ENCODE data around the gene ARTN. TPM values are rescaled to one million over a fixed set of nuclear protein-coding genes. Genes with fewer than 3 reads are reported as not detected.

The ARTN gene
- total and polyA plus RNA-seq, 7 donors, result 0.05 to 0.79 (median 0.43) TPM; not detected in 1

DNA sequence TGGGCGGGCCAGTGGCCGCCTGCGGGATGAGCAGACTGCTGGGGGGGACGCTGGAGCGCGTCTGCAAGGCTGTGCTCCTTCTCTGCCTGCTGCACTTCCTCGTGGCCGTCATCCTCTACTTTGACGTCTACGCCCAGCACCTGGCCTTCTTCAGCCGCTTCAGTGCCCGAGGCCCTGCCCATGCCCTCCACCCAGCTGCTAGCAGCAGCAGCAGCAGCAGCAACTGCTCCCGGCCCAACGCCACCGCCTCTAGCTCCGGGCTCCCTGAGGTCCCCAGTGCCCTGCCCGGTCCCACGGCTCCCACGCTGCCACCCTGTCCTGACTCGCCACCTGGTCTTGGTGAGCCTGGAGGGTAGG lies 47.5 kb downstream of the ARTN start:
- Histone ChIP-seq H3K9me3 (no peaks in the 10 kb centered on the region), H3K4me1 (peaks cover 20% of the 10 kb centered on the region), H3K4me3 (no peak overlapping the region), H3K27ac (no peak overlapping the region), H3K36me3 (ENCODE audit: insufficient read depth in 1 of 2, low read depth in 1 of 2) (peaks cover 0 to 48% of the 10 kb centered on the region in 2 donors), H3K27me3 (ENCODE audit: insufficient read depth in 3 of 3, low read length in 2 of 3) (no peaks in the 10 kb centered on the region)
- DNase-seq (no peak), ATAC-seq (no peak)
- intact Hi-C loops (cut with DNase I), result no loop called here
- WGBS, 3 donors, result 87 to 88% (median 88%) methylated on average over 19 to 20 of the region's 20 CpGs
- TF ChIP-seq, protein P1, sequence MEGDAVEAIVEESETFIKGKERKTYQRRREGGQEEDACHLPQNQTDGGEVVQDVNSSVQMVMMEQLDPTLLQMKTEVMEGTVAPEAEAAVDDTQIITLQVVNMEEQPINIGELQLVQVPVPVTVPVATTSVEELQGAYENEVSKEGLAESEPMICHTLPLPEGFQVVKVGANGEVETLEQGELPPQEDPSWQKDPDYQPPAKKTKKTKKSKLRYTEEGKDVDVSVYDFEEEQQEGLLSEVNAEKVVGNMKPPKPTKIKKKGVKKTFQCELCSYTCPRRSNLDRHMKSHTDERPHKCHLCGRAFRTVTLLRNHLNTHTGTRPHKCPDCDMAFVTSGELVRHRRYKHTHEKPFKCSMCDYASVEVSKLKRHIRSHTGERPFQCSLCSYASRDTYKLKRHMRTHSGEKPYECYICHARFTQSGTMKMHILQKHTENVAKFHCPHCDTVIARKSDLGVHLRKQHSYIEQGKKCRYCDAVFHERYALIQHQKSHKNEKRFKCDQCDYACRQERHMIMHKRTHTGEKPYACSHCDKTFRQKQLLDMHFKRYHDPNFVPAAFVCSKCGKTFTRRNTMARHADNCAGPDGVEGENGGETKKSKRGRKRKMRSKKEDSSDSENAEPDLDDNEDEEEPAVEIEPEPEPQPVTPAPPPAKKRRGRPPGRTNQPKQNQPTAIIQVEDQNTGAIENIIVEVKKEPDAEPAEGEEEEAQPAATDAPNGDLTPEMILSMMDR (IDR thresholded peaks at IDR 0.05), result no peak

DNA sequence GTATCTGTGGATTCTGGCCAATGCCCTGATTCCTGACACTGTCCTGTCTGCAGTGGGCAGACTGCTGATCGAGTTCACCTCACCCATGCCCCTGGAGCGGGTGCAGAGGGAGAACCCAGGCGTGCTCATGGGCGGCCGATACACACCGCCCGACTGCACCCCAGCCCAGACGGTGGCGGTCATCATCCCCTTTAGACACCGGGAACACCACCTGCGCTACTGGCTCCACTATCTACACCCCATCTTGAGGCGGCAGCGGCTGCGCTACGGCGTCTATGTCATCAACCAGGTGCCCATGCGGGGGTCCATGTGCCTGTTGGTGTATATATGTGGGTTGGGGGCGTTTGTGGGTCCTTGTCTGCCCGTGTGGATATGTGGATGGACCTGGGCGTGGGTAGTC lies 48.0 kb downstream of the ARTN start:
- H3K27me3 ChIP-seq (ENCODE audit: insufficient read depth in 3 of 3, low read length in 2 of 3), result no peaks in the 10 kb centered on the region
- intact Hi-C loops (cut with DNase I), result no loop called here
- DNase-seq (no peak), ATAC-seq (no peak)
- H3K27ac ChIP-seq, result no peak overlapping the region
- H3K4me3 ChIP-seq, result no peak overlapping the region
- H3K4me1 ChIP-seq, result peaks cover 15% of the 10 kb centered on the region
- 94 to 97% (median 95%) methylated on average over 20 of the region's 20 CpGs for WGBS, 3 donors
- H3K36me3 ChIP-seq (ENCODE audit: insufficient read depth in 1 of 2, low read depth in 1 of 2), result peaks cover 0 to 48% of the 10 kb centered on the region in 2 donors
- TF ChIP-seq, protein P1 (IDR thresholded peaks at IDR 0.05), result no peak
- H3K9me3 ChIP-seq, result no peaks in the 10 kb centered on the region

DNA sequence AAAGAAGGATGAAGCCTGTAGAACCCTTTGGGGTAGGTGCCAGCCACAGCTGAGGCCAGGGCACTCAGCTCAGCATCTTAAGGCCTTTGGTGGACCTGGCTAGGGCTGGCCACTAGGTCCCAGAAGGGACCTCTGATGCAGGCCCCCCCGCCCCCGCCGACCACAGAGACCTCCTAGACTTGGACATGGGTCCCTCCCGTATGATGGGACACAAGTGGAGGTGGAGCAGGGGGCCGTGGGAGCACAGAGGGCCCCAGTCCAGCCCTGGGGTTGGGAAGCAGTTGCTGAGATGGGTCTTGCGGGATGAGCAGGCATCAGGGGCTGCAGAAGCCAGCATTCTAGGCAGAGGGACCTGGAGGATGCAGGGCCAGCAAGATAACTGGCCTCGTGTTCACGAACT lies 48.6 kb downstream of the ARTN start:
- Histone ChIP-seq H3K36me3 (ENCODE audit: insufficient read depth in 1 of 2, low read depth in 1 of 2) (peaks cover 0 to 48% of the 10 kb centered on the region in 2 donors), H3K4me1 (peaks cover 10% of the 10 kb centered on the region), H3K4me3 (no peak overlapping the region), H3K27ac (no peak overlapping the region), H3K9me3 (no peaks in the 10 kb centered on the region), H3K27me3 (ENCODE audit: insufficient read depth in 3 of 3, low read length in 2 of 3) (no peaks in the 10 kb centered on the region)
- 91 to 95% (median 93%) methylated on average over 8 of the region's 8 CpGs for WGBS, 3 donors
- ATAC-seq (no peak), DNase-seq (no peak)
- intact Hi-C loops (cut with DNase I), result no loop called here
- TF ChIP-seq, protein P1 (IDR thresholded peaks at IDR 0.05), result no peak

DNA sequence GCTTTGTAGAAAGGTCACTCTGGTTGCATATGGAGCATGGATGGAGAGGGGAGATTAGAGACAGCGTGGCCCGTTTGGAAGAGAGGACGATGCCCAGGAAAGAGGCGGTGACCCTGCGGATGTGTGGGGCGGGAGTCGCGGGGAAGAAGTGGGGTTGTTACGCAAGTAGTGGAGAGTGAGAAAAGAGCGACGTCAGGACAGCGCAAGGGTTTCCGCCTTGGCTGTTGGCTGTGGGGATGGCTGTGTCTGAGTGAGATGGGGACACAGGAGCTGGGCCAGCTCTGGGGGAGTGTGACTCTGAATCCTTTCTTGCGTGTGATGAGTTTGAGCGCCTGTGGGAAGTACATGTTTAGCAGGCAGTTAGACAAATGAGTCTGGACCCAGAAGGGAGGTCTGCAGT lies 49.2 kb downstream of the ARTN start:
- Histone ChIP-seq H3K4me1 (peaks cover 7% of the 10 kb centered on the region), H3K9me3 (no peaks in the 10 kb centered on the region), H3K36me3 (ENCODE audit: insufficient read depth in 1 of 2, low read depth in 1 of 2) (peaks cover 0 to 43% of the 10 kb centered on the region in 2 donors), H3K4me3 (no peak overlapping the region), H3K27me3 (ENCODE audit: insufficient read depth in 3 of 3, low read length in 2 of 3) (no peaks in the 10 kb centered on the region), H3K27ac (no peak overlapping the region)
- ATAC-seq (no peak), DNase-seq (no peak)
- TF ChIP-seq, protein P1 (IDR thresholded peaks at IDR 0.05), result no peak
- 85 to 90% (median 87%) methylated on average over 15 of the region's 15 CpGs for WGBS, 3 donors
- intact Hi-C loops (cut with DNase I), result no loop called here

DNA sequence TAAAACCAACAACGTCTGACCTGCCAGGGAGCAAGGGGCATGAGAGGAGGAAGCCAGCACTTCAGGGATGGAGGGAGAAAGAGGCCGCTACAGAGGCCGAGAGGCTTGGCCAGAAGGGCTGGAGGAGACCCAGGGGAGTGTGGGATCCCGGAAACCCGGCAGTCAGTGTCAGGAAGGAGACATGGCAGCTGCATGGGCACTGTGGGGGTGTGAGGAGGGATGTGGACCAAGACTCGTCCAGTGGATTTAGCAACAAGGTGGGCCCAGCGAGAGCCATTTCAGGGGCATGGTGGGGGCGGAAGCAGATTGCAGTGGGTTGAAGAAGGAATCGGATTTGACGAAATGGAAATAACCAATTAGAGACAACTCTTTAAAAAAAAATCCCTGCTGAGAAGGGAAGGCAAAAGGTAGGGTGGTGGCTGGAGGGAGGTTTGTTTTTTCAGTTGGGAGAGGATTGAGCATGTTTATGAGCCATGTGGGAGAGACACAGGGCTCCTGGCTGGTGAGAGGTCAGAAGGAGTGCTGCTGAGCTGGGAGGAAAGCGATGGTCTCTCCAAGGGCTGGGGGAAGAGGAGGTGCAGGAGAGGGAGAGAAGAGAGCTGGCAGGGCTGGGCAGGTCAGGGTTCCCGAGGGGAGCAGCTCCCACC lies 49.8 kb downstream of the ARTN start:
- ATAC-seq (no peak), DNase-seq (no peak)
- Histone ChIP-seq H3K9me3 (no peaks in the 10 kb centered on the region), H3K27ac (no peak overlapping the region), H3K36me3 (ENCODE audit: insufficient read depth in 1 of 2, low read depth in 1 of 2) (peaks cover 0 to 38% of the 10 kb centered on the region in 2 donors), H3K27me3 (ENCODE audit: insufficient read depth in 3 of 3, low read length in 2 of 3) (no peaks in the 10 kb centered on the region), H3K4me1 (peaks cover 5% of the 10 kb centered on the region), H3K4me3 (no peak overlapping the region)
- WGBS, 3 donors, result 72 to 74% (median 74%) methylated on average over 11 to 12 of the region's 12 CpGs
- TF ChIP-seq, protein P1 (IDR thresholded peaks at IDR 0.05), result no peak
- intact Hi-C loops (cut with DNase I), result no loop called here

All from psoas muscle (tissue), 8 donors.